Panc1 (cell line): ENCODE results near the gene TK2. TPM values are rescaled to one million over a fixed set of nuclear protein-coding genes. Genes with fewer than 3 reads are reported as not detected.

Experiments used
- ATAC-seq: fragments of 200-7000 bp; cut with Tn5 transposase; 2 replicates; pipeline ENCODE4 v1.9.1; 2020; ENCODE audit warnings: mild to moderate bottlenecking, moderate library complexity
- BruUV-seq: library from RNA; stranded (reverse); fragments of 400-500 nt; replicated peaks from 2 replicates; lab custom pipeline; 2021; lab: Mats Ljungman, UMichigan
- CTCF ChIA-PET: fragments of 300-600 bp; sonication (Branson Sonifier 250); formaldehyde crosslinking; loops from one replicate; lab custom pipeline; 2022; ENCODE audit warnings: antibody characterized with exemption; lab: Charles Lee
- POLR2A ChIA-PET: fragments of 300-600 bp; sonication (Branson Sonifier 250); formaldehyde crosslinking; loops from one replicate; lab custom pipeline; 2022; ENCODE audit warnings: antibody characterized with exemption; lab: Charles Lee
- DNase-seq: peaks from one replicate; pipeline ENCODE4 v3.0.0-alpha.2; 2010; ENCODE audit warnings: low read depth, low spot score
- H3K27ac ChIP-seq: 2 replicates; pipeline ENCODE4 v1.5.1; 2011; ENCODE audit warnings: mild to moderate bottlenecking, low read length, inconsistent platforms
- H3K27me3 ChIP-seq: fragments of 200-500 bp; sonication (Bioruptor generic); 2 replicates; pipeline ENCODE4 v1.6.0; 2014; ENCODE audit warnings: low read length, inconsistent platforms; ENCODE audit not compliant: control insufficient read depth, insufficient read depth
- H3K36me3 ChIP-seq: fragments of 200-500 bp; sonication (Bioruptor generic); 2 replicates; pipeline ENCODE4 v1.5.1; 2014; ENCODE audit warnings: inconsistent platforms, mild to moderate bottlenecking, low read length, moderate library complexity; ENCODE audit not compliant: control insufficient read depth, insufficient read depth
- H3K4me1 ChIP-seq: 2 replicates; pipeline ENCODE4 v1.5.1; 2011; ENCODE audit warnings: inconsistent platforms, mild to moderate bottlenecking, low read length, moderate library complexity; ENCODE audit not compliant: control insufficient read depth, insufficient read depth
- H3K4me3 ChIP-seq, 2 experiments: 2 replicates each; pipeline ENCODE4 v1.5.1; 2011 to 2012; ENCODE audit warnings: low read depth in 2 of 2, low read length in 2 of 2, mild to moderate bottlenecking in 2 of 2, inconsistent platforms in 1 of 2, moderate library complexity in 1 of 2
- H3K9me3 ChIP-seq: fragments of 200-500 bp; sonication (Bioruptor generic); 2 replicates; pipeline ENCODE4 v1.5.1; 2014; ENCODE audit warnings: low read depth, mild to moderate bottlenecking, inconsistent platforms, low read length, moderate library complexity; ENCODE audit not compliant: control insufficient read depth, insufficient read depth
- POLR2AphosphoS5 ChIP-seq: IDR thresholded peaks from 2 replicates; pipeline ENCODE4 v1.6.1; 2012; ENCODE audit warnings: mild to moderate bottlenecking, low read depth, low read length, moderate library complexity
- REST ChIP-seq, 2 experiments: IDR thresholded peaks; 2 replicates each; pipeline ENCODE4 v1.6.1; 2011 to 2012; ENCODE audit warnings: low read depth in 2 of 2, control low read depth in 1 of 2, low read length in 1 of 2, mild to moderate bottlenecking in 1 of 2, moderate library complexity in 1 of 2; ENCODE audit not compliant: insufficient read depth in 1 of 2
- SIN3A ChIP-seq: IDR thresholded peaks from 2 replicates; pipeline ENCODE4 v1.6.1; 2012; ENCODE audit warnings: low read depth, mild to moderate bottlenecking, low read length, moderate library complexity, borderline replicate concordance; ENCODE audit not compliant: insufficient read depth
- TCF7L2 ChIP-seq: IDR thresholded peaks from 2 replicates; pipeline ENCODE4 v1.6.1; 2011; ENCODE audit warnings: mild to moderate bottlenecking, low read depth, low read length, inconsistent platforms
- in situ Hi-C: cut with HindIII; loops from 2 replicates; pipeline ENCODE4 v1.10.0; 2016; ENCODE audit warnings: low sequenced_read_pairs, low pct_unique_long_range_greater_than_20kb
- intact Hi-C: fragments of 100-400 bp; cut with micrococcal nuclease; formaldehyde crosslinking; loops from one replicate; pipeline ENCODE4 v1.10.0; 2022; ENCODE audit not compliant: unreplicated experiment
- total RNA-seq: library from RNA; stranded (reverse); gene quantifications from one replicate; pipeline ENCODE4 v1.2.1, GENCODE V29; 2021; ENCODE audit not compliant: unreplicated experiment
- TF ChIP-seq, protein P1 (sequence below): fragments of 450-650 bp; IDR thresholded peaks from 2 replicates; pipeline ENCODE4 v1.5.1; 2017; ENCODE audit warnings: mild to moderate bottlenecking

The TK2 gene
- total RNA-seq, 1 experiment from 2014 or later, result 17.1 TPM

DNA sequence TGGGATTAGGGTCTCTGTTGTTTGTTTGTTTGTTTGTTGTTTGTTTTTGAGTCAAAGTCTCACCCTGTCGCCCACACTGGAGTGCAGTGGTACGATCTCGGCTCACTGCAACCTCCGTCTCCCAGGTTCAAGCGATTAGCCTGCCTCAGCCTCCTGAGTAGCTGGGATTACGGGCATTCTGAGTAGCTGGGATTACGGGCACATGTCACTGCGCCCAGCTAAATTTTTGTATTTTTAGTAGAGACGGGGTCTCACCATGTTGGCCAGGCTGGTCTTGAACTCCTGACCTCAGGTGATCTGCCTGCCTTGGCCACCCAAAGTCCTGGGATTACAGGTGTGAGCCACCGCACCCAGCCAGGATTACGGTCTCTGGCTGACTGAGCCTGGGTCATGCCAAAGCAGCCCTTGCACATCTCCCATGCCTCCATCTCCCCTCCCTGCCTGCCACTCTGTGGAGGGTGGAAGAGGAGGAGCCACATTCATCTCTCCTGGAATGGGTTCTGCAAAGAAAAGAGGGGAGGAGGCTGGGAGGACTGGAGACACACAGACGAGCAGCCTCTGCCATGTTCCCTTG, 63.6 kb downstream of the TK2 start:
- intact Hi-C loops (no loop called here), in situ Hi-C loops (no loop called here)
- TF ChIP-seq POLR2AphosphoS5, result no peak
- TF ChIP-seq REST (IDR thresholded peaks at IDR 0.05; ENCODE audit: insufficient read depth in 1 of 2, low read depth in 2 of 2, low read length in 1 of 2), result no peak
- TF ChIP-seq, protein P1, sequence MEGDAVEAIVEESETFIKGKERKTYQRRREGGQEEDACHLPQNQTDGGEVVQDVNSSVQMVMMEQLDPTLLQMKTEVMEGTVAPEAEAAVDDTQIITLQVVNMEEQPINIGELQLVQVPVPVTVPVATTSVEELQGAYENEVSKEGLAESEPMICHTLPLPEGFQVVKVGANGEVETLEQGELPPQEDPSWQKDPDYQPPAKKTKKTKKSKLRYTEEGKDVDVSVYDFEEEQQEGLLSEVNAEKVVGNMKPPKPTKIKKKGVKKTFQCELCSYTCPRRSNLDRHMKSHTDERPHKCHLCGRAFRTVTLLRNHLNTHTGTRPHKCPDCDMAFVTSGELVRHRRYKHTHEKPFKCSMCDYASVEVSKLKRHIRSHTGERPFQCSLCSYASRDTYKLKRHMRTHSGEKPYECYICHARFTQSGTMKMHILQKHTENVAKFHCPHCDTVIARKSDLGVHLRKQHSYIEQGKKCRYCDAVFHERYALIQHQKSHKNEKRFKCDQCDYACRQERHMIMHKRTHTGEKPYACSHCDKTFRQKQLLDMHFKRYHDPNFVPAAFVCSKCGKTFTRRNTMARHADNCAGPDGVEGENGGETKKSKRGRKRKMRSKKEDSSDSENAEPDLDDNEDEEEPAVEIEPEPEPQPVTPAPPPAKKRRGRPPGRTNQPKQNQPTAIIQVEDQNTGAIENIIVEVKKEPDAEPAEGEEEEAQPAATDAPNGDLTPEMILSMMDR, result no peak
- no peak for TF ChIP-seq SIN3A
- TF ChIP-seq TCF7L2, result no peak
- Histone ChIP-seq H3K4me1 (no peaks in the 10 kb centered on the region), H3K27me3 (no peaks in the 10 kb centered on the region), H3K9me3 (no peaks in the 10 kb centered on the region), H3K27ac (no peak overlapping the region), H3K4me3 (no peak overlapping the region), H3K36me3 (no peaks in the 10 kb centered on the region)
- ChIA-PET CTCF (no interaction called here), POLR2A (no interaction called here)
- no peak for DNase-seq
- ATAC-seq, result no peak
- BruUV-seq, result no TSS peak

GRCh38 chr16:66485376-66485775, 64.5 kb downstream of the TK2 start:
- ATAC-seq, result no peak
- CTCF ChIA-PET, result interaction anchor here (0.5 to 1.0 kb wide), 2 partner anchors 79 to 130 kb away, joined by 3 to 4 read pairs; no protein-coding TSS in a partner anchor
- Histone ChIP-seq H3K36me3 (no peaks in the 10 kb centered on the region), H3K27ac (no peak overlapping the region), H3K4me3 (no peak overlapping the region), H3K27me3 (no peaks in the 10 kb centered on the region), H3K9me3 (no peaks in the 10 kb centered on the region), H3K4me1 (no peaks in the 10 kb centered on the region)
- DNase-seq, result no peak
- POLR2A ChIA-PET, result no interaction called here
- TF ChIP-seq, protein P1, result no peak
- TF ChIP-seq POLR2AphosphoS5, result no peak
- TF ChIP-seq SIN3A, result no peak
- no peak for TF ChIP-seq REST (IDR thresholded peaks at IDR 0.05; ENCODE audit: insufficient read depth in 1 of 2, low read depth in 2 of 2, low read length in 1 of 2)
- no peak for TF ChIP-seq TCF7L2
- in situ Hi-C loops, result no loop called here
- no TSS peak for BruUV-seq
- intact Hi-C loops, result no loop called here
